GM18505 (cell line): ENCODE data around the gene PEX16.

ENCODE experiments used
- ATAC-seq: cut with Tn5 transposase; IDR thresholded peaks from one replicate; pipeline ENCODE4 v1.9.1; 2021; ENCODE audit not compliant: unreplicated experiment
- POLR2A ChIP-seq: IDR thresholded peaks from 4 replicates; pipeline ENCODE4 v1.6.1; 2011; ENCODE audit warnings: borderline replicate concordance; ENCODE audit not compliant: insufficient read depth, insufficient read length; ENCODE audit errors: extremely low read depth

Gene PEX16

DNA sequence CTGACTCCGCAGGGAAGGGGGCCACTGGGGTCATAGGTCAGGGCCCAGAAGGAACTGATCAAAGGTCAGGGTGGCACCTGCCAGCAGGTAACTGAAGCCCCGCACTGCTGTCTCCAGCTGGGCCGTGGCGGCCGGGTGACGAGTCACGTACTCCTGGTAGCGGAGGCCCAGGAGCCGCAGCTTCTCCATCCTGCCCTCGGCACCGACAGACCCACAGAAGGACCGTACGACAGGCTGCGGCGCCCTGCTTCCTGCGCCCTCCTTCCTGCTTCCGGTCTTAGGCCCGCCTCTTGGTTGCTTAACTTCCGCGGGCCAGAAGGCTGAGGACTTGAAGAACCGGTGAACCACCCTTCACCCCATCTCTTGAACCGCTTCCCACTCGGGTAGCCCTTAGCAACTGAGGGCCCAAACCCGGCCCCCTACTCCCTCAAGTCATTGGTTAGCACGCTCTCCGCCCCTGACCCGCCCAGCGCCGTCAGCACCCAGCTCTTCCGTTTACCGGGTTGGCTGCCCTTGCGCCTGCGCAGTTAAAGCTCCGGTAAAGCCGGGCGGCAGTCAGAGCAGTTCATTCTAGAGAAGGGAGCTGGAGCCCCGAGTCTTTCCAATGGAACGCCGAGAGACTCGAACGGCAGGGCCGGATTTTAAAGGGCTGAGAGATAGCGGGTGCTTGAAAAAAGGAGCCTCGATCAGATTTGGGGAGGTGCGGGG lies at the start of gene PEX16:
Gene PEX16, minus strand, starts transcription at position 255 of the 708 bp plus-strand sequence. Its CDS starts 66 bp downstream, at position 189.
- peak; percentile 86 for ATAC-seq
- TF ChIP-seq POLR2A: peak; percentile 91

DNA sequence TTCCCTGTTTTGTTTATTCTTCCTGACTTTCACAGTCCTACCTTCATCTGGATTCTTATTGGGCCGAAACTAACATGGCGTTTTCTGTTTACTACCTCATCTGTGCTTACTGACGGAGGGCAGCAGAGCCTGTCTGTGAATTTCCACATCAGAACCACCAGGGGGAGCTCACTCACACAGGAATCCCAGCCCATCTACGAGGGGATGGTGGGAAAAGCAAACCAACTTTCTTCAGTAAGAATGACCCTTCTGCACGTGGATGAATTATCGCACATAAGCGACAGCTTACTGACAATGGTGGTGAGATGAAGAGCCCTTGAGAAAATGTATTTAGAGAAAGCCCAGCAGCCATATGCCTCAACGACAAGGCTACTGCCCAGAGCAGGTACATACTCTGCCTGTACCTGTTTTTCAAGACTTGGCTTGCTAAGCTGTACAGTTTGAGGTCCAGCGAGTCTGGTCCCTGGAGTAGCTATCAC lies 47.3 kb upstream of the PEX16 start:
- TF ChIP-seq POLR2A: no peak
- ATAC-seq: peak; percentile 55

GRCh38 chr11:45961751-45962240 lies 44.1 kb upstream of the PEX16 start:
- TF ChIP-seq POLR2A: no peak
- ATAC-seq: no peak

DNA sequence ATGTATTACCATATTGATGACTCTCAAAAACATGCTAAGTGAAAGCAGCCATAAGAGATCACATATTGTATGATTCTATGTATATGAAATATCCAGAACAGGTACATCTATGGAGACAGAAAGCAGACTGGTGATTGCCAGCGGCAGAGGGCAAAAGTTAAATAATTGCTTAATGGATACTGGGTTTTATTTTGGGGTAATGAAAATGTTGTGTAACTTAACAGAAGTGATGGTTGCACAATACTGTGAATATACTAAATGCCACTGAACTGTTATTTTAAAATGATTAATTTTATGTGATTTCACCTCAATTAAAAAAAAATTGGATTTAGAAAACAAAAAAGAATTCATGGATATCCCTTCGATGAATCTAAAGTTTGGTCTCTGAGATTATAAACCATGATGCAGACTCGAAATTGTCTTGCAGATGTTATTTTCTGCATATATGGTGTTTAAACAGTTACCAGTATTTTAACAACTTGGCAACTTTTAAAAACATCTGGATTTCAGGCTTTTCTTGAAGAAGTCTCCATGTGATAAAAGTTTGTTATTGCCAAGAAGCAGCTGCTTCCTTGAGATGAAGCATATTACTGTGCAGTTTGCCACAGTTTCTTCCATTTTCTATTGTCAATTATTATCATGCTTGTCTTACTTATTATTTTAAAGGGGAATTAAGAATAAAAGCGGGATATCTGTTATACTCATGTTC lies 42.9 kb upstream of the PEX16 start:
- no peak for TF ChIP-seq POLR2A

DNA sequence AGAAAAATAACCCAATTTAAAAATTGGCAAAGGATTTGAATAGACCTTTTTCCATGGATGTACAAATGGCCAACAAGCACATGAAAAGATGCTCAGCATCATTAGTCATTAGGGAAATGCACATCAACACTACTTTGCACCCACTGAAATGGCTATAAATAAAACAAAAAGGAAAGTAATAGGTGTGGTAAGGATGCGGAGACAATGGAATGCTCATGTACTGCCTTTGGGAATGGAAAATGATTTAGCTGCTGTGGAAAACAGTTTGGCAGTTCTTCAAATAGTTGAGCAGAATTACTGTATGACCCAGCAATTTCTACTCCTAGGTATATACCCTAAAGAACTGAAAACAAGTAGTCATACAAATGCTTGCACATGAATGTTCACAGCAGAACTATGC lies 42.2 kb upstream of the PEX16 start:
- ATAC-seq: no peak
- no peak for TF ChIP-seq POLR2A

More for the DNA sequence above, 42.9 kb upstream of the PEX16 start:
- no peak for ATAC-seq

DNA sequence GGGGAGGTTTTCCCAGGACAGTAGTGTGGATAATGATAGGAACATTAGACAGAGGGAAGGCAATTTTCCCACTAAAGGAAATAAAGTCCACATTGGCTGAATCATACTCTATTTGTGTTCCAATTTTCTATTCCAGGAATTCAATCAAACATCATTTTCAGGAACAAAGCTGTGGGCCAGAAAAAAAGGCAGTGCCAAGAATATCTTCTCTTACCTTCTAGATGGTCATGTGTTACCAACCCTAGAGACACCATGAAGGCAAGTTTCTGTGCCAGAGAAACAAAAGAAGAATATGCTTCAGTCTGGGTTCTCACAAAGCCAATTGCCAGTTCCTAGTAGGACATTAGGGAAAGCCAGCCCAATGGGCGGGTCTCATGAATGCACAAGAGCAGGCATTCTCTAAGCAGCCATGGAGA lies 32.3 kb upstream of the PEX16 start:
- TF ChIP-seq POLR2A: no peak
- no peak for ATAC-seq

DNA sequence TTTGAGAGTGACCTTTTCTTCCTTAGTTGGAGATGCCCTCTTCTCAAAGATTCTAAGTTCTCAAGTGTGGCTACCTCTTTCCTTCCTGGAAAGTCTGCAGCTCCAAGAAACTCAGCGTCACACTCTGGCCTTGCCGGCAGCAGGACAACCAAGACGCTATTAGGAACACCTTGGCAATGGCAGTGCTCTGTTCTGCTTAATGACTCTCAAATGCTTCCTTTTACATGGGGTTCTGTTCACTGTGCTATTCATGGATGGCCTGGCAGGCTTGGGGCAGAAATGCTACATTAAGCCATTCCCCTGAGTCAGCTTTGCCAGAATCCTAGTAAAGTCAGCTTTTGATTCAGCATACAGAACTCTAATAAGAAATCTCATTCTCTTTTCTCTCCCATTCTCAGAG lies 30.7 kb upstream of the PEX16 start:
- TF ChIP-seq POLR2A: no peak
- ATAC-seq: no peak

GRCh38 chr11:45947885-45948284 lies 30.2 kb upstream of the PEX16 start:
- TF ChIP-seq POLR2A: no peak
- ATAC-seq: no peak

- no peak for TF ChIP-seq POLR2A
- no peak for ATAC-seq
These were observed 27.8 kb upstream of the PEX16 start for GRCh38 chr11:45945397-45945999.

DNA sequence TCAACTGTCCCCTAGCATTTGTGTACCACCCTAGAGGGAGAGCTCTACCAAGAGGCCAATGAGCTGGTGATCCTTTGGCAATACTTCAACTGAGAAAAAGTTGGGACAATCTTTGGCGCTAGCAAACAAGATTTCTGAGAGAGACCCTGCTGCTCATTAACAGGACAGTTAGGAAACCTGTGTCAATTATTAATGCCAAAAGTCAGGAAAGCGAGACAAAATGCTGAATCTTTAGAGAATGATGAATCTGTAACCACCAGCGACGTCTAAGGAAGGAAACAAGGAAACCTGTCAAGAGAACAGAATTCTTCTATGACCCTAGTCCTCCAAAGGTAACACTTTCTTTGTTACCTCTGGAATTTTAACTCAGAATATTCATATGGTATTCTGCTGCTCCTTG lies 24.7 kb upstream of the PEX16 start:
- no peak for TF ChIP-seq POLR2A
- no peak for ATAC-seq

GRCh38 chr11:45941285-45941684 lies 23.6 kb upstream of the PEX16 start:
- no peak for ATAC-seq
- TF ChIP-seq POLR2A: no peak

- TF ChIP-seq POLR2A: no peak
- no peak for ATAC-seq
These were observed 22.2 kb upstream of the PEX16 start for GRCh38 chr11:45939836-45940235.

GRCh38 chr11:45937916-45938315 lies 20.2 kb upstream of the PEX16 start:
- TF ChIP-seq POLR2A: no peak
- no peak for ATAC-seq
